Measurements from ENCODE around the gene PI4K2A. TPM values are rescaled to one million over a fixed set of nuclear protein-coding genes. Genes with fewer than 3 reads are reported as not detected.
A peak's percentile ranks its signal among the peaks of the same experiment; 100 is the strongest.

The PI4K2A gene
- total and polyA plus RNA-seq, 2 of the 13 experiments (the other 11 are each of a cell fraction or from before 2014, with no cell fraction given): 10.9 to 14.3 TPM

DNA sequence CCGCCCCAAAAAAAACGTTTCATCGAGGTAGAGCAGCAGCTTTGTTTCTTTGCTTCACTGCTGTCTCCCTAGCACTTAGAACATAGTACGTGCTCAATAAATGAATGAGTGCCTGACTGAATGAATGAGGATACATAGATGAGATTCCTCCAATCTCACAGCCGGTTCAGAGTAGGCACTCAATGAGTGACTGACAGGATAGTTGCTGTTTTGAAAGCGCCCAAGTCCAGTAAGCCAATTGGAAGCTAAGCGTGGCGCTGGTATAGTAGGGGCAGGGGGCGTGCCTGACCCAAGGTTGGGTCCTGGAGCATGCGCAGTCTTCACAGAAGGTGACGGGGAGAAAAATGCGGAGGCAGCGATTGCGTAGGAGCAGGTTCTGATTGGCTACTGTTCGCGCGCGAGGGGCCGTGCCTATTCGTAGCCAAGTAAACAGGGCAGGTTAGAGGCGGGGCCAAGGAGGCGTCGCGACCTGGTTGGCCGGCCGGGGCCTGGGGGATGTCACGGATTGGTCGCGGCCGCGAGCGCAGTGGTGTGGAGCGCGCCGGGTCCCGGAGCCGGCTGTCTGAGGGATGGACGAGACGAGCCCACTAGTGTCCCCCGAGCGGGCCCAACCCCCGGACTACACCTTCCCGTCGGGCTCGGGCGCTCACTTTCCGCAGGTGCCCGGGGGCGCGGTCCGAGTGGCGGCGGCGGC is at the start of gene PI4K2A (continued):
- TF ChIP-seq ZNF878 (CRISPR knock-in tag; IDR thresholded peaks at IDR 0.05): no peak
- TF ChIP-seq, protein P1, sequence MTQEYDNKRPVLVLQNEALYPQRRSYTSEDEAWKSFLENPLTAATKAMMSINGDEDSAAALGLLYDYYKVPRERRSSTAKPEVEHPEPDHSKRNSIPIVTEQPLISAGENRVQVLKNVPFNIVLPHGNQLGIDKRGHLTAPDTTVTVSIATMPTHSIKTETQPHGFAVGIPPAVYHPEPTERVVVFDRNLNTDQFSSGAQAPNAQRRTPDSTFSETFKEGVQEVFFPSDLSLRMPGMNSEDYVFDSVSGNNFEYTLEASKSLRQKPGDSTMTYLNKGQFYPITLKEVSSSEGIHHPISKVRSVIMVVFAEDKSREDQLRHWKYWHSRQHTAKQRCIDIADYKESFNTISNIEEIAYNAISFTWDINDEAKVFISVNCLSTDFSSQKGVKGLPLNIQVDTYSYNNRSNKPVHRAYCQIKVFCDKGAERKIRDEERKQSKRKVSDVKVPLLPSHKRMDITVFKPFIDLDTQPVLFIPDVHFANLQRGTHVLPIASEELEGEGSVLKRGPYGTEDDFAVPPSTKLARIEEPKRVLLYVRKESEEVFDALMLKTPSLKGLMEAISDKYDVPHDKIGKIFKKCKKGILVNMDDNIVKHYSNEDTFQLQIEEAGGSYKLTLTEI (CRISPR knock-in tag; conservative IDR thresholded peaks at IDR 0.05): no peak
- no peak for TF ChIP-seq NFIC (IDR thresholded peaks at IDR 0.05; ENCODE audit: low read length)
- TF ChIP-seq FOXC1 (CRISPR knock-in tag; IDR thresholded peaks at IDR 0.05; ENCODE audit: borderline replicate concordance): no peak; the same call in 1 of the 2 replicates
- no peak for TF ChIP-seq SMAD1 (CRISPR knock-in tag; IDR thresholded peaks at IDR 0.05; ENCODE audit: borderline replicate concordance, low read depth)
- peak; percentile 73 for TF ChIP-seq HOXA3 (CRISPR knock-in tag; IDR thresholded peaks at IDR 0.05)
- no peak for TF ChIP-seq MBNL3 (CRISPR knock-in tag; conservative IDR thresholded peaks at IDR 0.05)
- 0 out of 2 replicates have a peak, but pooled peaks have one; percentile 16 for TF ChIP-seq ZNF792 (CRISPR knock-in tag; IDR thresholded peaks at IDR 0.05)
- TF ChIP-seq ZNF121 (CRISPR knock-in tag; IDR thresholded peaks at IDR 0.05): no peak
- TF ChIP-seq NFE2L2 (IDR thresholded peaks at IDR 0.05; ENCODE audit: low read length): no peak
- TF ChIP-seq HOXA5 (CRISPR knock-in tag; IDR thresholded peaks at IDR 0.05): no peak
- no peak for TF ChIP-seq LRRFIP1 (CRISPR knock-in tag; conservative IDR thresholded peaks at IDR 0.05)
- TF ChIP-seq, protein P2, sequence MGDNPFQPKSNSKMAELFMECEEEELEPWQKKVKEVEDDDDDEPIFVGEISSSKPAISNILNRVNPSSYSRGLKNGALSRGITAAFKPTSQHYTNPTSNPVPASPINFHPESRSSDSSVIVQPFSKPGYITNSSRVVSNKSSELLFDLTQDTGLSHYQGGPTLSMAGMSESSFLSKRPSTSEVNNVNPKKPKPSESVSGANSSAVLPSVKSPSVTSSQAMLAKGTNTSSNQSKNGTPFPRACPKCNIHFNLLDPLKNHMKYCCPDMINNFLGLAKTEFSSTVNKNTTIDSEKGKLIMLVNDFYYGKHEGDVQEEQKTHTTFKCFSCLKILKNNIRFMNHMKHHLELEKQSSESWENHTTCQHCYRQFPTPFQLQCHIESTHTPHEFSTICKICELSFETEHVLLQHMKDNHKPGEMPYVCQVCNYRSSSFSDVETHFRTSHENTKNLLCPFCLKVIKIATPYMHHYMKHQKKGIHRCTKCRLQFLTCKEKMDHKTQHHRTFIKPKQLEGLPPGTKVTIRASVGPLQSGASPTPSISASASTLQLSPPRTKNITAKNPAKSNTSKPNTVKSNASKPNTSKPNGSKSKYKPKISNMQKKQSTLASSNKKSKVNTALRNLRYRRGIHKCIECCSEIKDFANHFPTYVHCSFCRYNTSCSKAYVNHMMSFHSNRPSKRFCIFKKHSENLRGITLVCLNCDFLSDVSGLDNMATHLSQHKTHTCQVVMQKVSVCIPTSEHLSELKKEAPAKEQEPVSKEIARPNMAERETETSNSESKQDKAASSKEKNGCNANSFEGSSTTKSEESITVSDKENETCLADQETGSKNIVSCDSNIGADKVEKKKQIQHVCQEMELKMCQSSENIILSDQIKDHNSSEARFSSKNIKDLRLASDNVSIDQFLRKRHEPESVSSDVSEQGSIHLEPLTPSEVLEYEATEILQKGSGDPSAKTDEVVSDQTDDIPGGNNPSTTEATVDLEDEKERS (CRISPR knock-in tag; IDR thresholded peaks at IDR 0.05): 0 out of 2 replicates have a peak, but pooled peaks have one; percentile 22
- TF ChIP-seq RELA (CRISPR knock-in tag; IDR thresholded peaks at IDR 0.05): no peak
- TF ChIP-seq ZNF280B (CRISPR knock-in tag; IDR thresholded peaks at IDR 0.05; ENCODE audit: borderline replicate concordance): no peak
- TF ChIP-seq ZNF776 (CRISPR knock-in tag; IDR thresholded peaks at IDR 0.05): no peak; the same call in 1 of the 2 replicates
- no peak for TF ChIP-seq MAZ (IDR thresholded peaks at IDR 0.05; ENCODE audit: borderline replicate concordance, low read depth, low read length)
- no peak; the same call in 1 of the 2 replicates for TF ChIP-seq MAZ (CRISPR knock-in tag; IDR thresholded peaks at IDR 0.05; ENCODE audit: low read depth)
- no peak for TF ChIP-seq ZNF101 (CRISPR knock-in tag; IDR thresholded peaks at IDR 0.05; ENCODE audit: borderline replicate concordance, low read depth)
- no peak for TF ChIP-seq PRMT3 (CRISPR knock-in tag; IDR thresholded peaks at IDR 0.05; ENCODE audit: borderline replicate concordance, low read depth)
- TF ChIP-seq ZNF558 (CRISPR knock-in tag; IDR thresholded peaks at IDR 0.05; ENCODE audit: borderline replicate concordance): no peak
- TF ChIP-seq FOXO1 (CRISPR knock-in tag; IDR thresholded peaks at IDR 0.05): peak; percentile 79
